Fibroblast of lung (primary cell): ENCODE measurements around the gene RGS17.

ENCODE experiments used
- EZH2 ChIP-seq: IDR thresholded peaks from 2 replicates; pipeline ENCODE4 v1.5.1; 2012; ENCODE audit warnings: low read length, control low read depth, mild to moderate bottlenecking; ENCODE audit errors: missing control alignments
- TF ChIP-seq, protein P1 (sequence below), 2 donors: IDR thresholded peaks in 1 of 2; conservative IDR thresholded peaks in 1 of 2; 1 replicate in 1 of 2; 2 replicates in 1 of 2; pipeline ENCODE4 v1.5.1; 2011 to 2012; ENCODE audit warnings: low read length in 2 of 2, control low read depth in 1 of 2, inconsistent platforms in 1 of 2, low read depth in 1 of 2, mild to moderate bottlenecking in 1 of 2

GRCh38 chr6:153058291-153058690, 72.8 kb downstream of the RGS17 start:
- TF ChIP-seq, protein P1, sequence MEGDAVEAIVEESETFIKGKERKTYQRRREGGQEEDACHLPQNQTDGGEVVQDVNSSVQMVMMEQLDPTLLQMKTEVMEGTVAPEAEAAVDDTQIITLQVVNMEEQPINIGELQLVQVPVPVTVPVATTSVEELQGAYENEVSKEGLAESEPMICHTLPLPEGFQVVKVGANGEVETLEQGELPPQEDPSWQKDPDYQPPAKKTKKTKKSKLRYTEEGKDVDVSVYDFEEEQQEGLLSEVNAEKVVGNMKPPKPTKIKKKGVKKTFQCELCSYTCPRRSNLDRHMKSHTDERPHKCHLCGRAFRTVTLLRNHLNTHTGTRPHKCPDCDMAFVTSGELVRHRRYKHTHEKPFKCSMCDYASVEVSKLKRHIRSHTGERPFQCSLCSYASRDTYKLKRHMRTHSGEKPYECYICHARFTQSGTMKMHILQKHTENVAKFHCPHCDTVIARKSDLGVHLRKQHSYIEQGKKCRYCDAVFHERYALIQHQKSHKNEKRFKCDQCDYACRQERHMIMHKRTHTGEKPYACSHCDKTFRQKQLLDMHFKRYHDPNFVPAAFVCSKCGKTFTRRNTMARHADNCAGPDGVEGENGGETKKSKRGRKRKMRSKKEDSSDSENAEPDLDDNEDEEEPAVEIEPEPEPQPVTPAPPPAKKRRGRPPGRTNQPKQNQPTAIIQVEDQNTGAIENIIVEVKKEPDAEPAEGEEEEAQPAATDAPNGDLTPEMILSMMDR (conservative IDR thresholded peaks at IDR 0.05 in 1 of 2, IDR thresholded peaks at IDR 0.05 in 1 of 2; ENCODE audit: low read depth in 1 of 2, low read length in 2 of 2): no peak
- TF ChIP-seq EZH2: no peak
